ENCODE data around the gene SCAF11. TPM values are rescaled to one million over a fixed set of nuclear protein-coding genes. Genes with fewer than 3 reads are reported as not detected.
"Not testable (repeated sequence)": the region's sequence is repeated elsewhere in the genome, so short reads cannot be mapped to it uniquely, and the experiment has no call there.

The SCAF11 gene
- total RNA-seq, 1 experiment from 2014 or later = 75.7 TPM

- H3K27ac ChIP-seq (ENCODE audit: low read length) = no peak overlapping the region
- CTCF ChIA-PET = no interaction called here
Measured at GRCh38 chr12:46024099-46024498, 33.7 kb upstream of the SCAF11 start.

DNA sequence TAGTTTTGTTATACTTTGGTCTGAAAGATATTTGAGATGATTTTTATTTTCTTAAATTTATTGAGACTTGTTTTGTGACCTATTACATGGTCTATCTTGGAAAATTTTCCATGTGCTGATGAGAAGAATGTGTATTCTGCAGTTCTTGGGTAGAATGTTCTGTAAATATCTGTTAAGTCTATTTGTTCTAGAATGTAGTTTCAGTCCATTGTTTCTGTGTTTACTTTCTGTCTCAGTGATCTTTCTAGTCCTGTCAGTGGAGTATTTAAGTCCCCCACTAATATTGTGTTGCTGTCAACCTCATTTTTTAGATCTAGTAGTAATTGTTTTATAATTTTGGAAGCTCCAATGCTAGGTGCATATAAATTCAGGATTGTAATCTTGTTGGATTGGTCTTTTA lies 30.4 kb upstream of the SCAF11 start:
- no peak for ATAC-seq
- POLR2A ChIA-PET (ENCODE audit: unreplicated experiment) = no interaction called here
- Histone ChIP-seq H3K9me2 (replicated peaks; ENCODE audit: low read length) (no peaks in the 10 kb centered on the region), H3K36me3 (ENCODE audit: low read depth, low read length) (no peaks in the 10 kb centered on the region), H4K20me1 (ENCODE audit: low read length) (no peaks in the 10 kb centered on the region), H2AFZ (ENCODE audit: low read length) (no peak overlapping the region), H3K9ac (ENCODE audit: low read length) (no peak overlapping the region), H3K4me2 (ENCODE audit: low read length) (no peak overlapping the region), H3K4me1 (ENCODE audit: insufficient read depth, low read length) (no peaks in the 10 kb centered on the region), H3K4me3 (ENCODE audit: low read length) (no peak overlapping the region), H3K79me2 (ENCODE audit: low read length) (no peaks in the 10 kb centered on the region), H3K9me3 (ENCODE audit: low read length) (peaks cover 7% of the 10 kb centered on the region), H3F3A (ENCODE audit: low read length, unreplicated experiment) (no peaks in the 10 kb centered on the region), H3K27me3 (ENCODE audit: low read length) (no peaks in the 10 kb centered on the region), H3K27ac (ENCODE audit: low read length) (no peak overlapping the region)
- CTCF ChIA-PET = no interaction called here
- no TSS peak for BruUV-seq (replicated peaks)
- DNase-seq = no peak
- intact Hi-C loops (cut with micrococcal nuclease) = no loop called here
- TF ChIP-seq EZH2 (IDR thresholded peaks at IDR 0.05; ENCODE audit: low read length, unreplicated experiment) = no peak
- no peak for TF ChIP-seq EZH2phosphoT487 (IDR thresholded peaks at IDR 0.05; ENCODE audit: borderline replicate concordance, low read length)
- TF ChIP-seq CTCF (conservative IDR thresholded peaks at IDR 0.05; ENCODE audit: low read depth, low read length) = no peak

More at GRCh38 chr12:46024099-46024498, 33.7 kb upstream of the SCAF11 start:
- no peaks in the 10 kb centered on the region for H3F3A ChIP-seq (ENCODE audit: low read length, unreplicated experiment)
- no TSS peak for BruUV-seq (replicated peaks)
- no peak overlapping the region for H3K4me3 ChIP-seq (ENCODE audit: low read length)
- H2AFZ ChIP-seq (ENCODE audit: low read length) = no peak overlapping the region
- H3K36me3 ChIP-seq (ENCODE audit: low read depth, low read length) = no peaks in the 10 kb centered on the region; the same call in 1 of the 2 replicates
- no peaks in the 10 kb centered on the region for H3K79me2 ChIP-seq (ENCODE audit: low read length)
- H4K20me1 ChIP-seq (ENCODE audit: low read length) = no peaks in the 10 kb centered on the region
- ATAC-seq = no peak
- H3K4me2 ChIP-seq (ENCODE audit: low read length) = no peak overlapping the region
- DNase-seq = no peak
- TF ChIP-seq EZH2phosphoT487 (IDR thresholded peaks at IDR 0.05; ENCODE audit: borderline replicate concordance, low read length) = no peak
- TF ChIP-seq EZH2 (IDR thresholded peaks at IDR 0.05; ENCODE audit: low read length, unreplicated experiment) = no peak
- no peak for TF ChIP-seq CTCF (conservative IDR thresholded peaks at IDR 0.05; ENCODE audit: low read depth, low read length)
- H3K27me3 ChIP-seq (ENCODE audit: low read length) = no peaks in the 10 kb centered on the region
- H3K4me1 ChIP-seq (ENCODE audit: insufficient read depth, low read length) = no peaks in the 10 kb centered on the region
- POLR2A ChIA-PET (ENCODE audit: unreplicated experiment) = no interaction called here
- peaks cover 26% of the 10 kb centered on the region for H3K9me3 ChIP-seq (ENCODE audit: low read length)
- H3K9ac ChIP-seq (ENCODE audit: low read length) = no peak overlapping the region
- intact Hi-C loops (cut with micrococcal nuclease) = no loop called here
- no peaks in the 10 kb centered on the region for H3K9me2 ChIP-seq (replicated peaks; ENCODE audit: low read length)

DNA sequence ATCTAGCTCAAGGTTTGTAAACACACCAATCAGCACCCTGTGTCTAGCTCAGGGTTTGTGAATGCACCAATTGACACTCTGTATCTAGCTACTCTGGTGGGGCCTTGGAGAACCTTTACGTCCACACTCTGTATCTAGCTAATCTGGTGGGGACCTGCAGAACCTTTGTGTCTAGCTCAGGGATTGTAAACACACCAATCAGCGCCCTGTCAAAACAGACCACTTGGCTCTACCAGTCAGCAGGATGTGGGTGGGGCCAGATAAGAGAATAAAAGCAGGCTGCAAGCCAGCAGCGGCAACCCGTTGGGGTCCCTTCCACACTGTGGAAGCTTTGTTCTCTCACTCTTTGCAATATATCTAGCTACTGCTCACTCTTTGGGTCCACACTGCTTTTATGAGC lies 28.3 kb upstream of the SCAF11 start:
- H3K36me3 ChIP-seq (ENCODE audit: low read depth, low read length); H3K4me1 ChIP-seq (ENCODE audit: insufficient read depth, low read length); H3K79me2 ChIP-seq (ENCODE audit: low read length); CTCF ChIA-PET; DNase-seq; H3K9ac ChIP-seq (ENCODE audit: low read length); H4K20me1 ChIP-seq (ENCODE audit: low read length); H3K4me2 ChIP-seq (ENCODE audit: low read length); H2AFZ ChIP-seq (ENCODE audit: low read length); H3K9me3 ChIP-seq (ENCODE audit: low read length); POLR2A ChIA-PET (ENCODE audit: unreplicated experiment); H3K9me2 ChIP-seq (replicated peaks; ENCODE audit: low read length); H3K27ac ChIP-seq (ENCODE audit: low read length); H3K4me3 ChIP-seq (ENCODE audit: low read length); intact Hi-C loops (cut with micrococcal nuclease); H3K27me3 ChIP-seq (ENCODE audit: low read length); H3F3A ChIP-seq (ENCODE audit: low read length, unreplicated experiment); ATAC-seq; BruUV-seq (replicated peaks): not testable (repeated sequence)

DNA sequence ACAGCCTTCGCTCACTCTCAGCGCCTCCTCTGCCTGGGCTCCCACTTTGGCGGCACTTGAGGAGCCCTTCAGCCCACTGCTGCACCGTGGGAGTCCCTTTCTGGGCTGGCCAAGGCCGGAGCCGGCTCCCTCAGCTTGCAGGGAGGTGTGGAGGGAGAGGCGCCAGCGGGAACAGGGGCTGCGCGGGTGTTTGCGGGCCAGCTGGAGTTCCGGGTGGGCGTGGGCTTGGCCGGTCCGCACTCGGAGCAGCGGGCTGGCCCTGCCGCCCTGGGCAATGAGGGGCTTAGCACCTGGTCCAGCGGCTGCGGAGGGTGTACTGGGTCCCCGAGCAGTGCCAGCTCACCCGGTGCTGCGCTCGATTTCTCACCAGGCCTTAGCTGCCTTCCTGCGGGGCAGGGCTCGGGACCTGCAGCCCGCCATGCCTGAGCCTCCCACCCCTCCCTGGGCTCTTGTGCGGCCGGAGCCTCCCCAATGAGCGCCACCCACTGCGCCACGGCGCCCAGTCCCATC lies 27.5 kb upstream of the SCAF11 start:
- H3K36me3 ChIP-seq (ENCODE audit: low read depth, low read length); BruUV-seq (replicated peaks): not testable (repeated sequence)

More for the DNA sequence above, 27.5 kb upstream of the SCAF11 start:
- POLR2A ChIA-PET (ENCODE audit: unreplicated experiment); ATAC-seq; H3K9me3 ChIP-seq (ENCODE audit: low read length); H3K9ac ChIP-seq (ENCODE audit: low read length); H2AFZ ChIP-seq (ENCODE audit: low read length); intact Hi-C loops (cut with micrococcal nuclease); H3K4me1 ChIP-seq (ENCODE audit: insufficient read depth, low read length); H3K4me3 ChIP-seq (ENCODE audit: low read length); H3K9me2 ChIP-seq (replicated peaks; ENCODE audit: low read length); H3K27me3 ChIP-seq (ENCODE audit: low read length); H3F3A ChIP-seq (ENCODE audit: low read length, unreplicated experiment); CTCF ChIA-PET; DNase-seq; H4K20me1 ChIP-seq (ENCODE audit: low read length); H3K27ac ChIP-seq (ENCODE audit: low read length); H3K79me2 ChIP-seq (ENCODE audit: low read length); H3K4me2 ChIP-seq (ENCODE audit: low read length): not testable (repeated sequence)
